Loucy (cell line): ENCODE results near the gene AMOTL2.

Experiments used
- EZH2phosphoT487 ChIP-seq: fragments of 200-600 bp; IDR thresholded peaks from 2 replicates; pipeline ENCODE4 v1.6.1; 2018; ENCODE audit warnings: antibody characterized with exemption, mild to moderate bottlenecking, moderate library complexity, borderline replicate concordance
- TF ChIP-seq, protein P1 (sequence below): fragments of 200-600 bp; sonication (generic); conservative IDR thresholded peaks from 2 replicates; pipeline ENCODE4 v1.5.1; 2014; ENCODE audit warnings: mild to moderate bottlenecking, antibody characterized with exemption, low read length

DNA sequence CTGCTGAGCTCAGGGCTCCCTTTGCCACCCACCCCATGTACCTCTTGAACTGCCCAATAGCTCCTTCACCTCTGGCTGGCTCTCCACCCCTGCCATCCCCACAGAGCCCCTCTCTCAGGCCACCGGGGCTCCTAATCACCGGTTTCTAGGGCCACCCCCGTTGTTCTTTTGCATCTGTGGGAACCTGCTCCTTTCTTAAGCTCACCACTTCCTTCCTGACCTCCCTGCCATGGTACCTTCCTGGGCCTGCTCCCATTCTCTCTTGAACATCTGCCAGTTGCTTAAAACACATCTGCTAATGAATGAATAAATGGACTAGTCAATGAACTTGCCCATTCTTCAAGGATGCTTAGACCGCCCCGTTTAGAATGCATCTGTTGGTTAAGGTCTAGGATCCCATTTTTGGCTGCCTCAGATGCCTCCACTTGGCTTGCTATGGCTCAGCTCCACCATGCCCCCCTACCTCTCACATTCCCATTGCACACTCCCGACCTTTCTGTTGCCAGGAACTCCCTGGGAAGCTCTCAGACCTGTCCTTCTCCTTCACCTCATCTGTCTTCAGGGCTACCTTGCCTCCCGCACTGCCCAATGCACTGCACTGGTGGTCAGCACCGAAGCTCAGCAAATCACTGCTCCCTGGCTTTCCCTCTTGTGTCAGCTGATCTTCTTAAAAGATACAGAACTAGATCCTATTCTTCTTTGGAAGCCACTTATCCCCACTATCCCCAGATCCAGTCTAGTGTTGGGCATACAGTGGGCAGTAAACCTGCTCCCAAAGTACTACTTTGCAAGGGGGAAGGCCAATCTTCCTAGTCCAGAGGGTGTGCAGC, 9.1 kb downstream of the AMOTL2 start:
- TF ChIP-seq, protein P1, sequence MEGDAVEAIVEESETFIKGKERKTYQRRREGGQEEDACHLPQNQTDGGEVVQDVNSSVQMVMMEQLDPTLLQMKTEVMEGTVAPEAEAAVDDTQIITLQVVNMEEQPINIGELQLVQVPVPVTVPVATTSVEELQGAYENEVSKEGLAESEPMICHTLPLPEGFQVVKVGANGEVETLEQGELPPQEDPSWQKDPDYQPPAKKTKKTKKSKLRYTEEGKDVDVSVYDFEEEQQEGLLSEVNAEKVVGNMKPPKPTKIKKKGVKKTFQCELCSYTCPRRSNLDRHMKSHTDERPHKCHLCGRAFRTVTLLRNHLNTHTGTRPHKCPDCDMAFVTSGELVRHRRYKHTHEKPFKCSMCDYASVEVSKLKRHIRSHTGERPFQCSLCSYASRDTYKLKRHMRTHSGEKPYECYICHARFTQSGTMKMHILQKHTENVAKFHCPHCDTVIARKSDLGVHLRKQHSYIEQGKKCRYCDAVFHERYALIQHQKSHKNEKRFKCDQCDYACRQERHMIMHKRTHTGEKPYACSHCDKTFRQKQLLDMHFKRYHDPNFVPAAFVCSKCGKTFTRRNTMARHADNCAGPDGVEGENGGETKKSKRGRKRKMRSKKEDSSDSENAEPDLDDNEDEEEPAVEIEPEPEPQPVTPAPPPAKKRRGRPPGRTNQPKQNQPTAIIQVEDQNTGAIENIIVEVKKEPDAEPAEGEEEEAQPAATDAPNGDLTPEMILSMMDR, result no peak
- TF ChIP-seq EZH2phosphoT487, result no peak
